Mammary epithelial cell (primary cell): ENCODE data around the gene C19orf25.

Experiments used
- EZH2 ChIP-seq: IDR thresholded peaks from 2 replicates; pipeline ENCODE4 v1.6.1; 2012; ENCODE audit warnings: low read length, inconsistent platforms, borderline replicate concordance
- TF ChIP-seq, protein P1 (sequence below), 2 donors: IDR thresholded peaks in 1 of 2; conservative IDR thresholded peaks in 1 of 2; 2 replicates each; pipeline ENCODE4 v1.5.1; 2011 to 2012; ENCODE audit warnings: inconsistent platforms in 2 of 2, low read length in 2 of 2, mild to moderate bottlenecking in 2 of 2, control low read depth in 1 of 2, low read depth in 1 of 2; ENCODE audit not compliant: insufficient read depth in 1 of 2; ENCODE audit errors: extremely low read depth in 1 of 2

DNA sequence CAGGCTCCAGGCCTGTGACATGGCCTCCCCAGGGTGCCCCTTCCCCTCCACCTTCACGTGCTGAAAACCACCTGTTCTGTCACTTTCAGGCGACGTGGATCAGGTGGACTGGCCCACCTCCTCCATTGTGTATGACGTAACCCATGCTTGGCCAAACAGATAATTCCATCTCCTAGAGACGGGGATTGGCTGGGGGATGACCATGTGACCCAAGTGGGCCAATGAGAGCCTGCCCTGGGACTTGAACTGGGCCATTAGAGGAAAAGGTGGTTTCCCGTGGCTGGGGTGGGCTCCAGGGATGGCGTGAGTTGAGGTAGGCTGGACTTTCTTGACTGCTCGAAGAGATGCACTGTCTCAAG, 37.4 kb upstream of the C19orf25 start:
- TF ChIP-seq, protein P1, sequence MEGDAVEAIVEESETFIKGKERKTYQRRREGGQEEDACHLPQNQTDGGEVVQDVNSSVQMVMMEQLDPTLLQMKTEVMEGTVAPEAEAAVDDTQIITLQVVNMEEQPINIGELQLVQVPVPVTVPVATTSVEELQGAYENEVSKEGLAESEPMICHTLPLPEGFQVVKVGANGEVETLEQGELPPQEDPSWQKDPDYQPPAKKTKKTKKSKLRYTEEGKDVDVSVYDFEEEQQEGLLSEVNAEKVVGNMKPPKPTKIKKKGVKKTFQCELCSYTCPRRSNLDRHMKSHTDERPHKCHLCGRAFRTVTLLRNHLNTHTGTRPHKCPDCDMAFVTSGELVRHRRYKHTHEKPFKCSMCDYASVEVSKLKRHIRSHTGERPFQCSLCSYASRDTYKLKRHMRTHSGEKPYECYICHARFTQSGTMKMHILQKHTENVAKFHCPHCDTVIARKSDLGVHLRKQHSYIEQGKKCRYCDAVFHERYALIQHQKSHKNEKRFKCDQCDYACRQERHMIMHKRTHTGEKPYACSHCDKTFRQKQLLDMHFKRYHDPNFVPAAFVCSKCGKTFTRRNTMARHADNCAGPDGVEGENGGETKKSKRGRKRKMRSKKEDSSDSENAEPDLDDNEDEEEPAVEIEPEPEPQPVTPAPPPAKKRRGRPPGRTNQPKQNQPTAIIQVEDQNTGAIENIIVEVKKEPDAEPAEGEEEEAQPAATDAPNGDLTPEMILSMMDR (conservative IDR thresholded peaks at IDR 0.05 in 1 of 2, IDR thresholded peaks at IDR 0.05 in 1 of 2; ENCODE audit: extremely low read depth in 1 of 2, insufficient read depth in 1 of 2, low read depth in 1 of 2, low read length in 2 of 2) = no peak
- TF ChIP-seq EZH2 = no peak
